Measurements from ENCODE around the gene LHFPL6. TPM values are rescaled to one million over a fixed set of nuclear protein-coding genes. Genes with fewer than 3 reads are reported as not detected.

The LHFPL6 gene
- total and polyA plus RNA-seq, 10 of the 15 experiments (the other 5 are each of a cell fraction or from before 2014, with no cell fraction given), result 0.11 to 4.6 (median 0.41) TPM

DNA sequence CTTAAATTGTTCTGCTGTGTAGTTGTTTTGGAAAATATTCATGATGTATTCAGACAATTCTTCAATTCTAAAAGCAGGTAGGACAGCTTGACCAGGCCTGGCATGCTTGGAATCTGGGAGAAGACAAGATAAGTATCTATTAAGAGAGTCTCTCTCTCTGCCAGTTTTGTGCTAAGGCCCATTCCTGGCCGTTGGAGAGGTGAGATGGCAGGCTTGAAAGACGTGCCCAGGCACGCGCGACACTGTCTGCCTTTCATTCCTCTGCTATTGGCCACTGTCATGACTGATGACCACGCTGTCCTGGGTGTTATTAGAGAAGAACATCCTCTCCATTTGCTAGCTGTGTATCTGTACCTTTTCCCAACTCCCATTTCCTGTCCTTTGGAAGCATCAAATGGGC is 90.3 kb downstream of the LHFPL6 start:
- intact Hi-C loops (cut with micrococcal nuclease; ENCODE audit: unreplicated experiment), result no loop called here
- Histone ChIP-seq H2AFZ (ENCODE audit: control insufficient read depth, low read depth, low read length) (no peak overlapping the region), H3K4me3 (no peak overlapping the region), H4K20me1 (ENCODE audit: control insufficient read depth, insufficient read depth) (no peaks in the 10 kb centered on the region), H3K27ac (ENCODE audit: control insufficient read depth, insufficient read depth) (no peak overlapping the region), H3K27me3 (replicated peaks in 1 of 2; ENCODE audit: control insufficient read depth in 2 of 2, insufficient read depth in 2 of 2, low read length in 1 of 2) (no peaks in the 10 kb centered on the region; a peak in 2 of 4 replicates), H3K79me2 (ENCODE audit: control insufficient read depth, insufficient read depth, low read length) (no peaks in the 10 kb centered on the region), H3K9me3 (replicated peaks; ENCODE audit: control insufficient read depth, insufficient read depth, low read length) (no peaks in the 10 kb centered on the region), H3K4me1 (ENCODE audit: control insufficient read depth, insufficient read depth, low read length) (no peaks in the 10 kb centered on the region), H3K9ac (ENCODE audit: control insufficient read depth, insufficient read depth, low read length) (no peak overlapping the region), H3K36me3 (ENCODE audit: control insufficient read depth in 2 of 2, insufficient read depth in 2 of 2, low read length in 1 of 2) (no peaks in the 10 kb centered on the region), H3K4me2 (ENCODE audit: control insufficient read depth, insufficient read depth) (no peak overlapping the region)
- CTCF ChIA-PET, result no interaction called here
- 71% methylated on average over 6 of the region's 6 CpGs for WGBS (ENCODE audit: insufficient coverage, insufficient replicate concordance, low lambda C conversion rate, missing lambda C conversion rate)
- POLR2A ChIA-PET, result no interaction called here
- RAD21 ChIA-PET (ENCODE audit: unreplicated experiment), result no interaction called here
- in situ Hi-C loops (cut with MboI), result no loop called here
- BruUV-seq (replicated peaks), result no TSS peak
- FAIRE-seq, result no peak
- SMC1A ChIA-PET (ENCODE audit: uncharacterized antibody, unreplicated experiment), result interaction anchor here (0.9 to 1.4 kb wide), 4 partner anchors 15 to 253 kb away, joined by 3 to 4 read pairs (median 3); no protein-coding TSS in a partner anchor
- no peak for ATAC-seq
- no peak for TF ChIP-seq RAD21 (IDR thresholded peaks at IDR 0.05; ENCODE audit: insufficient read depth, low read depth, low read length)
- no peak for TF ChIP-seq MTA2 (IDR thresholded peaks at IDR 0.05; ENCODE audit: low read depth)
- TF ChIP-seq MYC (IDR thresholded peaks at IDR 0.05; ENCODE audit: insufficient read depth, insufficient read length, insufficient replicate concordance, low read length, severe bottlenecking), result no peak
- TF ChIP-seq REST (IDR thresholded peaks at IDR 0.05; ENCODE audit: low read depth, low read length), result no peak
- no peak for TF ChIP-seq FOXK2 (IDR thresholded peaks at IDR 0.05)
- TF ChIP-seq ZNF592 (IDR thresholded peaks at IDR 0.05), result no peak
- TF ChIP-seq WRNIP1 (IDR thresholded peaks at IDR 0.05; ENCODE audit: borderline replicate concordance, low read depth, low read length), result no peak
- no peak for TF ChIP-seq YBX1 (IDR thresholded peaks at IDR 0.05)
- TF ChIP-seq, protein P1, sequence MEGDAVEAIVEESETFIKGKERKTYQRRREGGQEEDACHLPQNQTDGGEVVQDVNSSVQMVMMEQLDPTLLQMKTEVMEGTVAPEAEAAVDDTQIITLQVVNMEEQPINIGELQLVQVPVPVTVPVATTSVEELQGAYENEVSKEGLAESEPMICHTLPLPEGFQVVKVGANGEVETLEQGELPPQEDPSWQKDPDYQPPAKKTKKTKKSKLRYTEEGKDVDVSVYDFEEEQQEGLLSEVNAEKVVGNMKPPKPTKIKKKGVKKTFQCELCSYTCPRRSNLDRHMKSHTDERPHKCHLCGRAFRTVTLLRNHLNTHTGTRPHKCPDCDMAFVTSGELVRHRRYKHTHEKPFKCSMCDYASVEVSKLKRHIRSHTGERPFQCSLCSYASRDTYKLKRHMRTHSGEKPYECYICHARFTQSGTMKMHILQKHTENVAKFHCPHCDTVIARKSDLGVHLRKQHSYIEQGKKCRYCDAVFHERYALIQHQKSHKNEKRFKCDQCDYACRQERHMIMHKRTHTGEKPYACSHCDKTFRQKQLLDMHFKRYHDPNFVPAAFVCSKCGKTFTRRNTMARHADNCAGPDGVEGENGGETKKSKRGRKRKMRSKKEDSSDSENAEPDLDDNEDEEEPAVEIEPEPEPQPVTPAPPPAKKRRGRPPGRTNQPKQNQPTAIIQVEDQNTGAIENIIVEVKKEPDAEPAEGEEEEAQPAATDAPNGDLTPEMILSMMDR (IDR thresholded peaks at IDR 0.05 in 2 of 3, conservative IDR thresholded peaks at IDR 0.05 in 1 of 3; ENCODE audit: control insufficient read depth in 2 of 3, extremely low read depth in 1 of 3, insufficient read depth in 1 of 3, low read depth in 3 of 3, low read length in 3 of 3), result no peak
- no peak for TF ChIP-seq HCFC1 (IDR thresholded peaks at IDR 0.05; ENCODE audit: low read length)
- TF ChIP-seq PML (IDR thresholded peaks at IDR 0.05; ENCODE audit: low read length), result no peak
- TF ChIP-seq STAT1 (conservative IDR thresholded peaks at IDR 0.05), result no peak
- no peak for TF ChIP-seq USF2 (IDR thresholded peaks at IDR 0.05; ENCODE audit: borderline replicate concordance, low read depth, low read length)
- TF ChIP-seq NFIC (IDR thresholded peaks at IDR 0.05; ENCODE audit: low read depth, low read length), result no peak
- no peak for TF ChIP-seq RBBP5 (conservative IDR thresholded peaks at IDR 0.05)
- no peak for DNase-seq (ENCODE audit: low read depth, low spot score)
